Muscle layer of colon (tissue), 2 donors: ENCODE measurements around the gene SORCS2.

ENCODE experiments used
- H3K27ac ChIP-seq: one replicate; pipeline ENCODE4 v1.7.0; 2013; ENCODE audit warnings: low read depth, mild to moderate bottlenecking, low read length, moderate library complexity
- H3K27me3 ChIP-seq, 2 donors: one replicate each; pipeline ENCODE4 v1.7.0; 2013; ENCODE audit warnings: low read length in 2 of 2, mild to moderate bottlenecking in 2 of 2; ENCODE audit not compliant: insufficient read depth in 2 of 2, control insufficient read depth in 1 of 2
- H3K36me3 ChIP-seq: one replicate; pipeline ENCODE4 v1.7.0; 2013; ENCODE audit warnings: mild to moderate bottlenecking, low read length; ENCODE audit not compliant: insufficient read depth
- H3K4me1 ChIP-seq: one replicate; pipeline ENCODE4 v1.7.0; 2013; ENCODE audit warnings: mild to moderate bottlenecking, low read length; ENCODE audit not compliant: insufficient read depth
- H3K4me3 ChIP-seq, 2 donors: one replicate each; pipeline ENCODE4 v1.7.0; 2013; ENCODE audit warnings: low read length in 2 of 2, low read depth in 1 of 2, mild to moderate bottlenecking in 1 of 2, moderate library complexity in 1 of 2
- H3K9ac ChIP-seq: one replicate; pipeline ENCODE4 v1.7.0; 2013; ENCODE audit warnings: low read length
- H3K9me3 ChIP-seq: one replicate; pipeline ENCODE4 v1.7.0; 2013; ENCODE audit warnings: mild to moderate bottlenecking, low read length
- donor health status: abdominal sarcoma.
- donor health status: Adenocarcinoma of cecum.

Gene SORCS2

GRCh38 chr4:7607156-7607910, 415.0 kb downstream of the SORCS2 start:
- Histone ChIP-seq H3K27ac (no peak overlapping the region), H3K9me3 (no peaks in the 10 kb centered on the region), H3K9ac (no peak overlapping the region), H3K4me3 (no peak overlapping the region), H3K4me1 (no peaks in the 10 kb centered on the region), H3K36me3 (no peaks in the 10 kb centered on the region), H3K27me3 (no peaks in the 10 kb centered on the region)

- H3K4me3 ChIP-seq, result no peak overlapping the region
- no peak overlapping the region for H3K9ac ChIP-seq
- no peaks in the 10 kb centered on the region for H3K27me3 ChIP-seq
- no peaks in the 10 kb centered on the region for H3K36me3 ChIP-seq
- H3K9me3 ChIP-seq, result no peaks in the 10 kb centered on the region
- no peak overlapping the region for H3K27ac ChIP-seq
- H3K4me1 ChIP-seq, result no peaks in the 10 kb centered on the region
These were observed 415.7 kb downstream of the SORCS2 start for GRCh38 chr4:7608046-7608445.

- Histone ChIP-seq H3K9ac (no peak overlapping the region), H3K9me3 (no peaks in the 10 kb centered on the region), H3K4me1 (no peaks in the 10 kb centered on the region), H3K4me3 (no peak overlapping the region), H3K36me3 (no peaks in the 10 kb centered on the region), H3K27ac (no peak overlapping the region), H3K27me3 (no peaks in the 10 kb centered on the region)
These were observed 417.0 kb downstream of the SORCS2 start for GRCh38 chr4:7609316-7609715.

- no peaks in the 10 kb centered on the region for H3K36me3 ChIP-seq
- H3K27me3 ChIP-seq, result no peaks in the 10 kb centered on the region
- no peak overlapping the region for H3K4me3 ChIP-seq
- H3K9ac ChIP-seq, result no peak overlapping the region
- H3K4me1 ChIP-seq, result no peaks in the 10 kb centered on the region
- H3K9me3 ChIP-seq, result no peaks in the 10 kb centered on the region
- no peak overlapping the region for H3K27ac ChIP-seq
These were observed 417.8 kb downstream of the SORCS2 start for GRCh38 chr4:7610022-7610670.

- H3K27ac ChIP-seq, result no peak overlapping the region
These were observed 418.5 kb downstream of the SORCS2 start for GRCh38 chr4:7610841-7611240.

GRCh38 chr4:7612311-7612897, 420.1 kb downstream of the SORCS2 start:
- Histone ChIP-seq H3K4me1 (no peaks in the 10 kb centered on the region), H3K4me3 (no peak overlapping the region), H3K9me3 (no peaks in the 10 kb centered on the region), H3K27me3 (no peaks in the 10 kb centered on the region), H3K27ac (no peak overlapping the region), H3K9ac (no peak overlapping the region), H3K36me3 (no peaks in the 10 kb centered on the region)

More at GRCh38 chr4:7610841-7611240, 418.5 kb downstream of the SORCS2 start:
- Histone ChIP-seq H3K9me3 (no peaks in the 10 kb centered on the region), H3K36me3 (no peaks in the 10 kb centered on the region), H3K27me3 (no peaks in the 10 kb centered on the region), H3K4me3 (no peak overlapping the region), H3K9ac (no peak overlapping the region), H3K4me1 (no peaks in the 10 kb centered on the region)

GRCh38 chr4:7614350-7614949, 422.1 kb downstream of the SORCS2 start:
- H3K9ac ChIP-seq, result no peak overlapping the region

GRCh38 chr4:7616193-7616592, 423.9 kb downstream of the SORCS2 start:
- Histone ChIP-seq H3K27ac (no peak overlapping the region), H3K4me3 (no peak overlapping the region), H3K27me3 (no peaks in the 10 kb centered on the region), H3K4me1 (no peaks in the 10 kb centered on the region), H3K9me3 (no peaks in the 10 kb centered on the region), H3K36me3 (no peaks in the 10 kb centered on the region), H3K9ac (no peak overlapping the region)

More at GRCh38 chr4:7614350-7614949, 422.1 kb downstream of the SORCS2 start:
- H3K27me3 ChIP-seq, result no peaks in the 10 kb centered on the region
- H3K36me3 ChIP-seq, result no peaks in the 10 kb centered on the region
- H3K4me3 ChIP-seq, result no peak overlapping the region
- no peaks in the 10 kb centered on the region for H3K9me3 ChIP-seq
- H3K27ac ChIP-seq, result no peak overlapping the region
- no peaks in the 10 kb centered on the region for H3K4me1 ChIP-seq

GRCh38 chr4:7618361-7618760, 426.0 kb downstream of the SORCS2 start:
- Histone ChIP-seq H3K27me3 (no peaks in the 10 kb centered on the region), H3K27ac (no peak overlapping the region), H3K4me3 (no peak overlapping the region), H3K9ac (no peak overlapping the region), H3K4me1 (no peaks in the 10 kb centered on the region), H3K36me3 (no peaks in the 10 kb centered on the region), H3K9me3 (no peaks in the 10 kb centered on the region)

GRCh38 chr4:7620086-7620813, 427.9 kb downstream of the SORCS2 start:
- no peaks in the 10 kb centered on the region for H3K27me3 ChIP-seq
- H3K9ac ChIP-seq, result no peak overlapping the region
- no peaks in the 10 kb centered on the region for H3K36me3 ChIP-seq
- no peak overlapping the region for H3K4me3 ChIP-seq
- no peak overlapping the region for H3K27ac ChIP-seq
- H3K4me1 ChIP-seq, result no peaks in the 10 kb centered on the region
- no peaks in the 10 kb centered on the region for H3K9me3 ChIP-seq

GRCh38 chr4:7620814-7621176, 428.5 kb downstream of the SORCS2 start:
- no peak overlapping the region for H3K27ac ChIP-seq
- H3K9ac ChIP-seq, result no peak overlapping the region
- H3K27me3 ChIP-seq, result no peaks in the 10 kb centered on the region
- H3K36me3 ChIP-seq, result no peaks in the 10 kb centered on the region
- no peaks in the 10 kb centered on the region for H3K9me3 ChIP-seq
- H3K4me1 ChIP-seq, result no peaks in the 10 kb centered on the region
- no peak overlapping the region for H3K4me3 ChIP-seq
